HG03159 (cell line): Measurements from ENCODE around the gene PTPRG.
"Not testable (repeated sequence)": the region's sequence is repeated elsewhere in the genome, so short reads cannot be mapped to it uniquely, and the experiment has no call there.

Experiments
- ATAC-seq: cut with Tn5 transposase; IDR thresholded peaks from one replicate; pipeline ENCODE4 v1.9.1; 2021; ENCODE audit warnings: mild to moderate bottlenecking, moderate library complexity; ENCODE audit not compliant: unreplicated experiment

The PTPRG gene

DNA sequence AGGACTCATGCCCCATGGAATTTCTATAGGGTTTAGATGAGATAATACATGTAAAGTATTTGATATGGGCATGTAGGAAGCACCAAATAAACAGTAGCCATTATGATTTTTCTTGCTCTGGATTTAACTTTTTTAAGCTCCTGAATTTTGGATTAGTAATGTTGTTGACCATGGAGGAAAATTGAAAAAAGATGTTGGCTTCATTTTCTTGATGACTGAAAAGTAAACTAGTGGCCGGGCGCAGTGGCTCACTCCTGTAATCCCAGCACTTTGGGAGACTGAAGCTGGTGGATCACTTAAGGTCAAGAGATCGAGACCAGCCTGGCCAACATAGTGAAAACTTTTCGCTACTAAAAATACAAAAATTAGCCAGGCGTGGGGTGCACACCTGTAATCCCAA, 120.3 kb downstream of the PTPRG start:
- ATAC-seq, result no peak

DNA sequence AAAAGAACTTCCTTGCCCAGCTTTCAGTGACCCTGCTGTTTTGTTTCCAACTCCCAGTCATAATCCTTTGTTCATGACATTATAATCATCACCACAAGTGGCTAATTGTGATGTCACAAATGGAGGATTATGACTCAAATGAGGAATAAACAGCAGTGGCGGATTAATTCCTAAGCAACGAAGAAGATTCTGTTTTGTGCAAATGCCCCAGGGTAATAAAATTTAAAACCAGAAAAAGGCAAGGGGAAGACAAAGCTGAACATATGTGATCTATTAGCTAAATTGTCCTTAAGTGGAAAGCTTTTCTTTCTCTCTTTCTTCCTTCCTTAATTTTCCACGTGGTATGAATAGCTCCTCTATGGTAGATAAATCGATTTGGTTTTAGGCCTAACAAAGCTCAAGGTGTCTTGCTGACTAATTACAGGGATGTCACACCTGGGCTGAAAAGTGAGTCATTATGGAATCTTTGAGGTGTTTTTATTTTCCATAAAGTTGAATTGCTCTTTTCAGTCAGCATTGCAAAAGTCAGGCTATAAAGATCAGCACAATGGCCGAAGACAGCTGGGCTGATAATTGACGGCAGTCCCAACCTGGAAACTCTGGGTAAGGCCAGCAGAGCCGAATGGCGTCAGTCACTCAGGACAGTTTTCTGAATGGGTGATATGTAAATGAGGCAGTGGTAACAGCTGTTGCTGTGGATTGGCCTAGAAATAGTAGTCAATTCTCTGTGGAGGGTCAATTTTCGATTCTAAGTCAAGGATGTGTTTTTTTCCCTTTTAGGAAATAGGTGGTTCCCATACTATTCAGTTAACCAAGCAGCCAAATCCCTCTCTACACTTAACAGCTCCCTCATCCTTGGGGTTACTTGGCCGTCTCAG, 121.5 kb downstream of the PTPRG start:
- no peak for ATAC-seq

DNA sequence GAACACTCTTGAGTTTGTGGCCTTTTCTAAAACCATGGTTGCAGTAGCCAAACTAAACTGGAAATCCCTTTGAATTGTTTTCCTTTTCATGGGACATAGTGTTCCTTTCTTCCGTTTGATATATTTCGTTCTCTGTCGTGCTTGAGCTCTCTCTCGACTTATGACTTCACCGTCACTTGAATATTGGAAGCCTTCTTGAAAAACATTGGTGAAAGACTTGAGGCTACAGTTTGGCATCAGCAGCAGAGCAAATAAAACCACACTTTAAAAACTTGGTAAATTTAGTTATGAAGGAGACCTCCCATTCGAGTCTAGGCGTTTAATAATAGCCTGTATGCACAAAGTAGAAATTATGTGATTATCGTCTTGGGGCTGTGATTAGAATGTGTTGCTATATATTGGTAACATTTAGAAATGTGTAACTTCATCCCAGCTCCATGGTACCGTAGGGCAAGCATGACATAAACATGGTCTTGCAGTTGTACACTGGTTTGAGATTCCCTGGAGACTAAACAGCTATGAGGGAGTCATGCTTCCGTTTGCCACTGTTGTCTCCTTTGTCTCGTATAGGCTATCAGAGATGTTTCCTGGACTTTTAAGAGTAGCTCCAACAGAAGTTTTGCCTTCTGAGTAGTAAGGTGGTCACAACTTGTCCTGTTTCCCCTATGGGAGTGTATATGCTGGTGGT, 122.3 kb downstream of the PTPRG start:
- ATAC-seq, result no peak

DNA sequence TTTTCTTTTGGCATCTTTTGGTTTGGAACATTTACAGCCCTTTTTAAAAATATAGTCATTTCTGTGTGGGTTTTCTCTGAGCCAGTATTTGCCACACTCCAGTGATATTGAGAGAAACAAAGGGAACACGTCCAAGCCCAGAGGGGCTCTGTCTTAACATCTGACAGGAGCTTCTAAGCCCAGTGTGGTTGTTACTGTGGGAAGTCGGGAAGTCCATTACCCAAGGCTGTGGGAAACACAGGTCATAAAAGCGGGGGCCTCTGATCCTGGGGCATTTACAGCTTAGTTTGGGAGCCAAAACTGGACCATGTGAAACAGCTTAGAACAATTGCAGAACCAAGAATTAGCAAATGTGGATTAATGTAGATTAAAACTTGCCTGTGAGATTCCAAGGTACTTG, 123.0 kb downstream of the PTPRG start:
- ATAC-seq, result no peak

DNA sequence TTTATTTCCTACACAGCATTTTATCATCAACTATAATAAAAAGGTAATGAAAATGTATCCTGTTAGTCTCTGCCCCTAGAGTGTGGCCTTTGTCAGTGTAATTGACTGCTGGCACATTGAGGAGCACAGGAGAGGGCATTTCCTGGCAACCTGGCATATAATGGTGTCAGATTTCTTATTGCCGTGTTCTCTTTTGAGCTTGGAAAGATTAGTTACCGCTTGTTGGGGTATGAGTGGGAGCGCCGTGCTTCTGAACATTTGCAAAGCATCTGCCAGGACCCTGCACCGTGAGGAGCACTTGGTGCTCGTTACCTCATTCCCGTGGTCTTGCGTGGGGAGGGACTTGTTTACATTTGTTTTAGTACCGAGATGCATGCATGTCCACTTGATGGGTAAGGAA, 124.4 kb downstream of the PTPRG start:
- no peak for ATAC-seq

DNA sequence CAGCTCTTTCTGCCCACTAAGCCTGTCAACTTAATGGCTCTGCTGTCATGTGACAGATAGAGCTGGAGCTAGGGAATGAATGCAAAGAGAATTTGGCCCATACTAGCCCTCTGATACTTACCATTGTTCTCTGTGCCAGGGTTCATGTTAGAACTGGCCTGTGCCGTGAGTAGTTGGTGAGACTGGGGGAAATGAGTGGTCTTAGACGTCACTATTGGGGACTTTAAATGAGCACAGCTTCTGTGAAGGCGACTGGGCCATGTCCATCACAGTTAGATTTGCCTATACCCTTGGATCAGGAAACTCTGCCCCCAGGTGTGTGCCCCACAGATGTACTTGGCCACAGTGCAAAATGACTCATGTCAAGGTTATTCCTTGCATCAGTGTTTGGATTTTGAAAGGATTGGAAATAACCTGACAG, 124.9 kb downstream of the PTPRG start:
- no peak for ATAC-seq

DNA sequence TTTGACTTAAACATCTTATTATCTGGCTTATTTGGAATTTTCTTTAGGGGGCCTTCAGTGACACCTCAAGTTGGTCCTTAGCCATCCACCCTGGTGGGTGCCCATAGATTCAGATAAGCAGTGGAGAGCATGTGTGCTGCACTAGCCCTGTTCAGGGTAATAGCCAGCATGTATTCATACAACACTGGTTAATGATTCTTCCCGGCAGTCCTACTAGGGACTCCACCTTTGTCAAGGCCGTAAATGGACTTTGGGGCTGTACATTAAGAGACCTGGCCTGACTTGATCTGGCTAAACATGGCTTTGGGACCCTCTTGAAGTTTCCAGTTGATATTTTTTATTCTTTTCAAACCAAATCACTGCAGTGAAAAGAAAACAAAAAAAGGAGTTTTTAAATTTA, 125.8 kb downstream of the PTPRG start:
- no peak for ATAC-seq

DNA sequence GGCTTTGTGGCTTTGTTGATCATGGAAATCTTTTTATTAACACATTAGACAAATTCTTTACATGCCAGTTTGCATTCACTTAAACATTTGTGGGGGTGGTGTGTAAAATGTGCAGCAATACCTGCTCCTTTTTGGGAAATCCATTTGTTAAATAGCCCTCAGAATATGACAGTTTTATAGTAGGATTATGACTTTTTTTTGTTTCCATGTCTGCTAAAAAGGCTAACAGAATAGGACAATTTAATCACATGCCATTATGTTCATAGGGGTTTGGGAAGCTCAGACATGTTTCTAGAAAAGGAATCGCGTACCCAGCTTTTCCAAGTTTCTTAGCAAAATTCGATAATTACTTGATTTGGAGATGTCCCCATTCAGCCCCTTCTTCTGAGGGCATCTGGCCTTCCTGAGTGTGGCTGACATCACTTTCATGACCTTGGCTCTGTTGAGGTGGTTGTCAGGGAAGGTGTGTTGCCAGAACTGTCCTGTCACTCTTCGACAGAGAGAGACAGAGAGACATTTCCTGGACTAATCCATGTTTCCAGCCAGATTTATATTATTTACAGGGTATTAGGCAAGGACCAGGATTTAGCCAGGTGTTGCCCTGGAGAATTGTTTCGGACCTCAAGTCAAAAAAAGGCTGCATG, 126.4 kb downstream of the PTPRG start:
- no peak for ATAC-seq

DNA sequence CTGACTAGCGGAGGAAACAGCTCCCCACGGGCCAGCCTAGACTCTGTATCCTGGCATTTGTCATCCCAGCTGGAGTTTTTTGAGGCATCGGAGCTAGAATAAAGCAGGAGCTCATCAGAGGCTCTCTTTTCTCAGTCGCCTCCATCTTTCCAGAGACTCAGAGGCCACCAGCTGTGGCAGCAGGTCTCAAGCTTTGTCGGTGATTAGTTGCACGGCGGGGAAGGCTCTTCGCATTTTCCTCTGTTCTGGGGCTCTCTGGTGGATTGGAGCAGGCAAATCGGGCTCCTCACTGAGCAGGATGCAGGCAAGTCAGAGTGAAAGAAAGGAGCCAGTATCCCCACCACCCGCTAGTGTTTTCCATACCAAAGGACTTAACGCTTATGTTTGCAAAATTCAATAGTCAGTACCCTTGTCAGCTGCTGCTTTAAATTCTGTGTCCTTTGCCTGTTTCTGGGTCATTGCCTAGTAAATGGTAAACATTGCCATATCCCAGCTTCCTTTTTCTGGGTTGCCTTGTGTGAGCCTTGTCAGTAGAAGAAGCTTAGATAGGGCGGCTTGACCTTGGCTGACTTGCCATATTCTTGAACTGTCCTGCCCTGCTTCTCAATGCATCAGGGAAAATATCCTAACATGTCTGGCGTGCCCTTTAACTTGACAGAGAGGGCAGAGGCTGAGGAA, 127.1 kb downstream of the PTPRG start:
- ATAC-seq, result no peak

DNA sequence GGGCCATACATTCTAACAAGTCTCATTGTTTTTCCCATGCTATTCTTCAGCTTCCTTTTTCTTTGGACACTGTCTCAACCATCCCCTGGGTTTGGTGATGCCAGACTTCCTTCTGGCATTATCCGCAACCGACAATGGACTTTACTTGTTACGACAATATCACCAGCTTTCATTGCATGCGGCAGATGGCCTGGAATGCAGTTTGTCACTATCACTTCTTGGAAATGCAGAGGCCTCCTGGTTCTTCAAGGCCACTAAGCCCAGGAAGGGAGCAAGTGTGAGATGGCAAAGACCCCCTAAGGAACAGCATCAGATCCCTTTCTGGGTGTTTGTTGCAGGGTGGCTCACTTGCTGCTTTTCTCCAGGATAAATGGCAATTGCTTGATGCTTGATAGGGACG, 128.6 kb downstream of the PTPRG start:
- ATAC-seq, result no peak

DNA sequence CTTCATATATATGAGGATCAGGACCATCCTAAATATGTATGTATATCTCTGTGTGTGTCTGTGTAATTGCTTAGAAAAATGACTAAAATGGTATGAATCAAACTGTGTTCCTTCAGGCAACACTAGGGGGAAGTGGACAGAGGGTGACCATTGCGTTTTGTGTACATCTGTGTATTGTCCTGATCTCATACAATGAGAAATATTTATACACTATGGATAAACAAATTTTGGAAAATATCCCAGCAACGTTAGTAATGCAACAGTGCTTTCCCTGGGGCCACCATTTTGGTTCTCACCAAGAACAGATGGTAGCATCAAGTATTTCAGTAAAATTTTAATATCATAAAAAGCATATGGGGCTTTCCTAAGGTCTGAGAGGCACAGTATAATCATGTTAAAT, 130.1 kb downstream of the PTPRG start:
- ATAC-seq, result no peak

DNA sequence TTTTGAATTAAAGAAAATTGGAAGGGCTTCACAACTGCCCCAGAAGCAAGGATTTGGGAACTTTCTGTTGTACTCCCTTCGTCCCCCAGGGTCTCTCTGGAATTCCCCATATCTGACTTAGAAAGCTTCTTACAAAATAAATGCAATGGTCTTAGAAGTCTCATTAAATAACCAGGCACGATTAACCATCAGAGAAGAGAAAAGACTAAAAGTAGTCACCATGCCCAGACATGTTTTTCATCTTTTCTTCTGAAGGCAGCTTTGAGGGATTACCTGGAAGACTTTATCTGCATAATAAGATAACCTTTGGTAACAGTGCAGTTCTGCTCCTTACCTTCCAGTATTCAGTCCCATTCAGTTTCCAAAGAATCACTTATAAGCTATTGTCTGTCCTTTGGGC, 135.9 kb downstream of the PTPRG start:
- ATAC-seq, result no peak

DNA sequence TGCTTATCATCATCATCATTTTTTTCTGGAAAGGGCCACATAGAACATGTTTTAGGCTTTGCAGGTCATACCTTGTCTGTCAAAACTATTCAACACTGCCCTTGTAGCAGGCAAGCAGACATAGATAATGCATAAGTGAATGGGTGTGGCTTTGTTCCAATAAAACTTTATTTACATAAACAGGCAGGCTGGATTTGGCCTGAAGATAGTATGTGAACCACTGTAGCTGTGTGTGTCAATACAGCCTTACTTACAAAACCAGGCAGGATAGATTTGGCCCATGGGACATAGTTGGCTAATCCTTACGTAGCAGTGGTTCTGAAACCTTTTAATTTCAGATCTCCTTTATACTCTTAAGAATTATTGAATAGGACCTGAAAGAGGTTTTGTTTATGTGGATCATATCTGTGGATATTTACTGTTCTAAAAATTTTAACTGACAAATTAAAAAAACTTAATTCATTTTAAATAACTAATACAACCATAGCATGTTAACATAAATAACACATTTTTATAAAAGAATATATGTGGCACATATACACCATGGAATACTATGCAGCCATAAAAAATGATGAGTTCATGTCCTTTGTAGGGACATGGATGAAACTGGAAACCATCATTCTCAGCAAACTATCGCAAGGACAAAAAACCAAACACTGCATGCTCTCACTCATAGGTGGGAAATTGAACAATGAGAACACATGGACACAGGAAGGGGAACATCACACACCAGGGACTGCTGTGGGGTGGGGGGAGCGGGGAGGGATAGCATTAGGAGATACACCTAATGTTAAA, 137.1 kb downstream of the PTPRG start:
- not testable (repeated sequence) for ATAC-seq

DNA sequence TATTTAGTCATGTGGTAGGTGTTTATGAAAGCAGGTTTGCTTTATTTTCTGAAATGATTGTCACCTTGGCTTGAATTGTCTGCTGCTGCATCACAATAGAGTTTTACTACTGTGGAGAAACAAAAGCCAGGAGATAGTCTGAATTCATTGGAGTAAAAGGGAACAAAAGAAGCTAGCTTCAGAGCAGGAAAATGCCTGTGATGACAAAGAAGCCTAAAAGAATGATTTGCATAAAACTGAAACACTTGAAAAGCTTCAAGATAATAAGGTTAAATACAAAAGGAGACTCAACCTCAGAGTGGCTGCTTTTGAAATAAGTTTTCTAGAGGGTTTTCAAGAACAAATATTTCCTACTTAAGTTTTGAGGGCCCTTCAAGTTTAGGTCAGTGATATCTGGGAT, 138.3 kb downstream of the PTPRG start:
- ATAC-seq, result no peak

DNA sequence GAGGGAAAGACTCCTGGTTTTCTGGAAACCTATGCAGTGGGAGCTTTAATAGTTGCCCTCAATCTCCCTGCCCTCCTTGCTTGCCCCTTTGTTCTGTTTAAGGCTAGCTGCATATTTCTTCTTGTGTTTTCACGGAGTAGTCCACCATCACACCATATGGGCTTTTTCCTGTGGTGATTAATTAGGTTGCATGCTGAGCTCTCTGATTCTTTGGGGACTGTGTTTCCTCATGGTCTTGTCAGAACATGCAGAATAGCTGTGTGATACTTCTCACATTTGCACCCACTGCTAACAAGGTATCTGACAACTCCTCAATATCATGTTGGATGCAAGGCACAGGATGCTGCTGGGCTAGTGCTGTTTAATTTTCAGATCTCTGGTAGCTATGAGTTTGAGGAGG, 139.6 kb downstream of the PTPRG start:
- ATAC-seq, result no peak

DNA sequence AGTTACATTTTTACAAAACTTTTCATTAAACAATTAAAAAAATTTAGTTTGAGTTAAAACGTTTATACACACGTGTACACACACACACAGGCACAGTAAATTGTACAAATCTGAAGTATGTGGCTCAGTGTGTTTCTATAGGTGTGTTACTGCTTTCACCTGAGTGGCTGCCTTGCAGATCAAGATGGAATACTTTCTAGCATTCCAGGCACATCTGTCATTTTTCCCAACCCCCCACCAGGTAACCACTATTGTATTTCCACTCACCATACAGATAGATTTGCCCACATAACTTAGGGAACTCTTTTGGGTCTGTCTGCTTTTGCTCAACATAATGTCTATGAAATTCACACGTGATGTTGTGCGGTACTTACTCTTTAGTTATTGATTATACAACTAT, 141.1 kb downstream of the PTPRG start:
- no peak for ATAC-seq

DNA sequence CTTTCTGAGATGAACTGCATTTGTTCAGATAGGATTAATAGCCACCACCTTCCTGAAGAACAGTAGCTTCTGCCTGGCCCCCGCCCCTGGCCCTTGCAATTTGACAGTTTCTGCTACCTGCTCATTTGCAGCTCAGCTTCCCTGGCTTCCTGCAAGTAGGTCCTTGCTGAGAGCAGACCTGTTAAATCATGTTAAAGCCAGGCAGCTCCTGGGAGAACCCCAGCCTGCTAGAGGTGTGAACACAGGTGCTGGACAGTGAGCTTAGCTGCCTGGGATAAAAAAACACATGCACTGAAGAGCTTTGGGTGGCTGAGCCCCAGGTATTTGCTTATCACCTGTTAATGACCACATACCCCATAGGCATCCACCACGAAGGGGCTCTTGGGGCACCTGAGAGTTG, 143.4 kb downstream of the PTPRG start:
- ATAC-seq, result no peak

DNA sequence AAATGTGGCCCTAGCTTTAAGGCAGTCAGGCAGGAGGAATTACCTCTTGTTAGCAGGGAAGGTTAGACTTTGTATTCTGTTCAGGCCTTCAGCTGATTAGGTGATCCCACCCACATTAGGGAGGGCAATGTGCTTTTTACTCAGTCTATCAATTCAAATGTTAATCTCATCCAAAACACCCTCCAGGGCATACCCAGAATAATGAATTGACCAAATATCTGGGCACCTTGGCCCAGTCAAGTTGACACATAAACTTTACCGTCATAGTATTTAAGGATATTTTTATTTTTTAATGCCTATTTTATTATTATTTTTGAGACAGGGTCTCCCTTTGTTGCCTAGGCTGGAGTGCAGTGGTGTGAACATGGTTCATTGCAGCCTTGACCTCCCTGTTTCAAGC, 146.1 kb downstream of the PTPRG start:
- ATAC-seq, result no peak

DNA sequence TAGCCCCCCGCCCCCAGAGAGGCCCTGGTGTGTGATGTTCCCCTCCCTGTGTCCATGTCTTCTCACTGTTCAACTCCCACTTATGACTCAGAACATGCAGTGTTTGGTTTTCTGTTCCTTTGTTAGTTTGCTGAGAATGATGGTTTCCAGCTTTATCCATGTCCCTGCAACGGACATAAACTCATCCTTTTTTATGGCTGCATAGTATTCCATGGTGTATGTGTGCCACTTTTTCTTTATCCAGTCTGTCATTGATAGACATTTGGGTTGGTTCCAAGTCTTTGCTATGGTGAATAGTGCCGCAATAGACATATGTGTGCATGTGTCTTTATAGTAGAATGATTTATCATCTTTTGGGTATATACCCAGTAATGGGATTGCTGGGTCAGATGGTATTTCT, 149.5 kb downstream of the PTPRG start:
- not testable (repeated sequence) for ATAC-seq

DNA sequence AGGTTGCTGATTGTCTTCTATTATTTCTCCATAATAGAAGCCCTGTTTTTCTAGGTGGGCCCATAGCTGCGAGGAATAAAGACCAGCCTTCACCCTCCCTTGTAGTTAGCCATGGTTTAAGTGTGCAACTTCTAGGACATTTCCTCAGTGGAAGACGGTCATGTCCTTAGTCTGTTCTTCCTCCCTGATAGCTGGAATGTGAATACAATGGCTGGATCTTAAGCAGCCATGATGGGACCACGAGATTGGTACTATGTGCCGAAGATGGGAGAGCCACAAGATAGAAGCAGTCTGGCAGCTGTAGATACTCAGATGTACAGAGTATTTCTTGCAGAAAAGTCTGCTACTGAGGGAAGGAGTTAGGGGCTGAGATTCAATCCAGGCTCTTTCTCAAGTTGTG, 152.9 kb downstream of the PTPRG start:
- no peak for ATAC-seq
